GM23248 (cell line): ENCODE measurements around the gene PRR5. TPM values are rescaled to one million over a fixed set of nuclear protein-coding genes. Genes with fewer than 3 reads are reported as not detected.

ENCODE experiments used
- DNase-seq: peaks from one replicate; pipeline ENCODE4 v3.0.0-alpha.2; 2015
- H2AFZ ChIP-seq: fragments of 200-600 bp; sonication (generic); 2 replicates; pipeline ENCODE4 v1.6.1; 2016; ENCODE audit warnings: antibody characterized with exemption
- H3F3A ChIP-seq: fragments of 200-600 bp; sonication (generic); 2 replicates; pipeline ENCODE4 v1.6.1; 2016; ENCODE audit warnings: mild to moderate bottlenecking, antibody characterized with exemption, mixed run types; ENCODE audit not compliant: insufficient read depth
- H3K27ac ChIP-seq: fragments of 200-600 bp; sonication (generic); 2 replicates; pipeline ENCODE4 v1.5.1; 2016; ENCODE audit warnings: mild to moderate bottlenecking
- H3K27me3 ChIP-seq: fragments of 200-600 bp; sonication (generic); replicated peaks from 2 replicates; pipeline ENCODE4 v1.6.1; 2016; ENCODE audit warnings: mild to moderate bottlenecking; ENCODE audit not compliant: insufficient read depth
- H3K36me3 ChIP-seq: fragments of 200-600 bp; sonication (generic); 2 replicates; pipeline ENCODE4 v1.6.1; 2016; ENCODE audit warnings: low read depth, mild to moderate bottlenecking
- H3K4me1 ChIP-seq: fragments of 200-600 bp; sonication (generic); 2 replicates; pipeline ENCODE4 v1.6.1; 2016; ENCODE audit warnings: mild to moderate bottlenecking; ENCODE audit not compliant: insufficient read depth
- H3K4me2 ChIP-seq: fragments of 200-600 bp; sonication (generic); one replicate; pipeline ENCODE4 v1.6.1; 2016; ENCODE audit warnings: mild to moderate bottlenecking; ENCODE audit not compliant: unreplicated experiment
- H3K4me3 ChIP-seq: fragments of 200-600 bp; sonication (generic); 2 replicates; pipeline ENCODE4 v1.5.1; 2016; ENCODE audit warnings: mild to moderate bottlenecking
- H3K79me2 ChIP-seq: fragments of 200-600 bp; sonication (generic); 2 replicates; pipeline ENCODE4 v1.6.1; 2016; ENCODE audit warnings: mild to moderate bottlenecking; ENCODE audit not compliant: insufficient read depth
- H3K9ac ChIP-seq: fragments of 200-600 bp; sonication (generic); 2 replicates; pipeline ENCODE4 v1.6.1; 2016; ENCODE audit warnings: mild to moderate bottlenecking
- H3K9me2 ChIP-seq: fragments of 200-600 bp; sonication (generic); 2 replicates; pipeline ENCODE4 v1.6.1; 2016; ENCODE audit warnings: mixed run types, mild to moderate bottlenecking, moderate library complexity; ENCODE audit not compliant: insufficient read depth
- H3K9me3 ChIP-seq: fragments of 200-600 bp; sonication (generic); one replicate; pipeline ENCODE4 v1.6.1; 2017; ENCODE audit warnings: low read depth
- H4K20me1 ChIP-seq: fragments of 200-600 bp; sonication (generic); 2 replicates; pipeline ENCODE4 v1.6.0; 2016; ENCODE audit not compliant: insufficient read depth
- EZH2 ChIP-seq: fragments of 200-600 bp; sonication (generic); IDR thresholded peaks from 2 replicates; pipeline ENCODE4 v1.6.1; 2018; ENCODE audit warnings: antibody characterized with exemption, mild to moderate bottlenecking; ENCODE audit not compliant: insufficient read depth, poor library complexity, severe bottlenecking
- EZH2phosphoT487 ChIP-seq: fragments of 200-600 bp; sonication (generic); IDR thresholded peaks from 2 replicates; pipeline ENCODE4 v1.6.1; 2018; ENCODE audit warnings: antibody characterized with exemption, moderate library complexity, mild to moderate bottlenecking, low read depth; ENCODE audit not compliant: insufficient read depth
- WGBS, 2 experiments: methylation state at CpG; one replicate each; pipeline ENCODE4 v1.1.6; 2015 to 2017; ENCODE audit warnings: low lambda C conversion rate in 2 of 2, low coverage in 1 of 2; ENCODE audit errors: missing lambda C conversion rate in 2 of 2; 5-methylcytosine and 5-hydroxymethylcytosine counted together
- in situ Hi-C: fragments of 300-500 bp; cut with MboI; formaldehyde crosslinking; loops from 2 replicates; pipeline ENCODE4 v1.15.0; 2020
- polyA plus RNA-seq: library from polyadenylated mRNA; unstranded; fragments of >200 nt; fragmentation: Nextera tagmentation; extraction: Ambion mirVana; gene quantifications from 2 replicates; pipeline ENCODE4 v1.2.1, GENCODE V29; 2016
- total RNA-seq: library from RNA; depleted of rRNA; stranded (reverse); fragments of >200 nt; shearing (Covaris generic); gene quantifications from 2 replicates; pipeline ENCODE4 v1.2.3, GENCODE V29; 2014

PRR5 gene
- total and polyA plus RNA-seq, 2 experiments from 2014 or later = 18.9 to 20.0 TPM

- Histone ChIP-seq H4K20me1 (no peaks in the 10 kb centered on the region), H3K36me3 (no peaks in the 10 kb centered on the region), H3K9me2 (no peaks in the 10 kb centered on the region), H3K4me1 (peaks cover 15% of the 10 kb centered on the region), H3K27ac (no peak overlapping the region), H3K9me3 (no peaks in the 10 kb centered on the region), H3K4me3 (no peak overlapping the region), H3K27me3 (no peaks in the 10 kb centered on the region), H3F3A (peaks cover 9% of the 10 kb centered on the region; the same call in 1 of the 2 replicates), H3K4me2 (no peak overlapping the region), H3K79me2 (no peaks in the 10 kb centered on the region), H2AFZ (no peak overlapping the region), H3K9ac (no peak overlapping the region)
- no peak for DNase-seq
- WGBS, 2 experiments = 78 to 88% methylated on average over 8 to 9 of the region's 9 CpGs
- in situ Hi-C loops = no loop called here
- no peak for TF ChIP-seq EZH2phosphoT487
- TF ChIP-seq EZH2 = no peak
Measured at GRCh38 chr22:44693756-44694155, 8.2 kb upstream of the PRR5 start.

GRCh38 chr22:44697423-44698141 is 4.4 kb upstream of the PRR5 start:
- Histone ChIP-seq H3K27ac (peak overlapping the region; percentile 94), H3K4me2 (peak overlapping the region; percentile 78), H3F3A (peaks cover 22% of the 10 kb centered on the region), H3K27me3 (no peaks in the 10 kb centered on the region), H3K9me2 (no peaks in the 10 kb centered on the region), H2AFZ (no peak overlapping the region), H3K9ac (peak overlapping the region; percentile 78), H3K4me3 (no peak overlapping the region), H3K9me3 (no peaks in the 10 kb centered on the region), H4K20me1 (no peaks in the 10 kb centered on the region), H3K4me1 (peaks cover 31% of the 10 kb centered on the region), H3K36me3 (no peaks in the 10 kb centered on the region), H3K79me2 (no peaks in the 10 kb centered on the region)
- in situ Hi-C loops = no loop called here
- TF ChIP-seq EZH2 (no peak), EZH2phosphoT487 (no peak)
- DNase-seq = peak; percentile 87
- WGBS, 2 experiments = 23 to 25% methylated on average over 22 of the region's 22 CpGs

GRCh38 chr22:44698531-44699421 is 3.2 kb upstream of the PRR5 start:
- Histone ChIP-seq H3K4me1 (peaks cover 31% of the 10 kb centered on the region), H3K4me3 (peak overlapping the region; percentile 35)

GRCh38 chr22:44700456-44700855 is 1.5 kb upstream of the PRR5 start:
- in situ Hi-C loops = no loop called here
- no peak overlapping the region for H3K4me3 ChIP-seq
- no peaks in the 10 kb centered on the region for H4K20me1 ChIP-seq
- no peaks in the 10 kb centered on the region for H3K27me3 ChIP-seq
- H3K4me1 ChIP-seq = peaks cover 31% of the 10 kb centered on the region
- H3K4me2 ChIP-seq = no peak overlapping the region
- H3K36me3 ChIP-seq = no peaks in the 10 kb centered on the region
- no peak for DNase-seq
- TF ChIP-seq EZH2 (no peak), EZH2phosphoT487 (no peak)
- H3K9me3 ChIP-seq = no peaks in the 10 kb centered on the region
- no peak overlapping the region for H2AFZ ChIP-seq
- H3K9ac ChIP-seq = no peak overlapping the region
- peaks cover 11% of the 10 kb centered on the region; the same call in 1 of the 2 replicates for H3K79me2 ChIP-seq
- H3K27ac ChIP-seq = no peak overlapping the region
- WGBS, 2 experiments = 91 to 95% methylated on average over 6 of the region's 6 CpGs
- no peaks in the 10 kb centered on the region for H3K9me2 ChIP-seq
- peaks cover 22% of the 10 kb centered on the region for H3F3A ChIP-seq

More at GRCh38 chr22:44698531-44699421, 3.2 kb upstream of the PRR5 start:
- H3K9me3 ChIP-seq = no peaks in the 10 kb centered on the region
- no peaks in the 10 kb centered on the region for H3K27me3 ChIP-seq
- H3K4me2 ChIP-seq = peak overlapping the region; percentile 78
- no peaks in the 10 kb centered on the region for H3K36me3 ChIP-seq
- no peaks in the 10 kb centered on the region for H3K9me2 ChIP-seq
- in situ Hi-C loops = no loop called here
- no peaks in the 10 kb centered on the region for H4K20me1 ChIP-seq
- peaks cover 22% of the 10 kb centered on the region for H3F3A ChIP-seq
- peaks cover 7% of the 10 kb centered on the region; the same call in 1 of the 2 replicates for H3K79me2 ChIP-seq
- peak overlapping the region; percentile 78 for H3K9ac ChIP-seq
- WGBS, 2 experiments = 10 to 11% methylated on average over 23 of the region's 23 CpGs
- H3K27ac ChIP-seq = peak overlapping the region; percentile 94
- H2AFZ ChIP-seq = peak overlapping the region; percentile 68
- no peak for TF ChIP-seq EZH2
- no peak for TF ChIP-seq EZH2phosphoT487
- peak; percentile 94 for DNase-seq
